DMS79 treated with DMSO at 0.1 percent for 48 hours (cell line): ENCODE data around the gene TMOD1.
A peak's percentile ranks its signal among the peaks of the same experiment; 100 is the strongest.
"Not testable (repeated sequence)": the region's sequence is repeated elsewhere in the genome, so short reads cannot be mapped to it uniquely, and the experiment has no call there.

Source experiments
- DNase-seq: peaks from one replicate; lab custom pipeline; 2025; lab: John Stamatoyannopoulos, UW

TMOD1 gene

DNA sequence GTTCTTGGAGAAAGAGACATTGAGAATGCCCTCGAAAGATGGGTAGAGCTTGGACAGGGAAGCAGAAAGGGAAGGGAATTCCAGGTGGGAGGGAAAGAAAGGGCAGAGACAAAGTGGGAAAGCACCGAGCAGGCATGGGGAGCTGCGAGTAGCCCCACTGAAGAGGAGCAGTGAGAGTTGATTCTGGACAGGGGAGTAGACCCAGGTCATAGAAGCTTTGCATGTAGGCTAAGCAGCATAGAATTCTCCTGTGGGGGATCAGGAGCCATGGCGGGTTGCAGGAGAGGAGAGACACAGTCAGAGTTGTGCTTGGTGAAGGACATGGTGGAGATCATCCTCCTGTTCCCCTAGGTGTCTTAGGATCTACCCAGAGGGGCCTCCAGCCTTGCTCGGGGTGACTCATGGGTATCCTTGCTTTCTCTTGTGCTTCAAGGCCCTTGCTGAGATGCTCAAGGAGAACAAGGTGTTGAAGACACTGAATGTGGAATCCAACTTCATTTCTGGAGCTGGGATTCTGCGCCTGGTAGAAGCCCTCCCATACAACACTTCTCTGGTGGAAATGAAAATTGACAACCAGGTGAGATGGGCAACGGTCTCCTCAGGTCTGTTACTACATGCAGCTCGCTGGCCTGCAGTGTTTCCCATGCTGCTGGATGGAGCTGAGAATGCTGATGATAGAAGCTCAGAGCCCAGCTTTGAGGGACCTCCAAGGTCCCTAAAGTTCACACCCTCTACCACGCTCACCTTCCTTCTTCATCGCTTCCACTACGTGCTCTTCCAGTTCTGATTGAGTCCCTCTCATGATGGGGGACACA, 67.2 kb downstream of the TMOD1 start:
- DNase-seq, result no peak

DNA sequence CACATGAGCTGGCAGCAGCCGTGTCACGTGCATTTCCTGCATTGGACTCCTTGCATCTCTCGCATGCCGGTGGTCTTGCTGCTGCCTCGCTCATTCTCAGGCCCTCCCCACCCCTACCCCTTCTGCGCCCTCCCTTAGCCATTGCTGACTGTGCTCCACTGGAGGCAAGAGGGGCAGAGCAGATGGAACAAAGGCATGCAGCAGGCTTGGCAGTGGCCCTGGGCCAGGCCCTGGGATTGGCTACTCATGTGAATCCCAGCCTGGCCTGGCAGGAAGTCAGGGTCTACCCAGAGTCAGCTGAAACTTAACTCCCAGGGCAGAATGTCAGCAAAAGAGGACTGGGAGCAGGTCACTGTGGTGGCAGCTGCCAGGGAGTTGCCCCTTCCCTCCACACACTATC, 69.4 kb downstream of the TMOD1 start:
- DNase-seq, result no peak

DNA sequence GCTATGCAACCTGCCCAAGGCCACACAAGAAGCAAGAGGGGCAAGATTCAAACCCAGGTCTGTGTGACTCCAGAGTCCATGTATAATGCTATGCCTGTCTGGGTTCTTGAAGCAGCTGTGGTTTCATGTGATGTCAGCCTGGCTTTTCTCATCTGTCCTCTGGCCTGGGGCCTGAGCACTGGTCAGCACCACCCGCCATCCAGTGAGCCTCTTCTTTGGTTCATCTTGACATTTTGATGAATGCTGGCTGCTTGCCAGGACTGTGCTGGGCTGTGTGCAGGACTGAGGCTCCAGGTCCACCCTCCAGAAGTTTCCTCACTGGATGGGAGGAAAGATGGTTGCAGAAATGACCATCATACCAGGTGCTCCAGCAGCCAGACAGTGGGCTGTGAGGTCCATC, 70.2 kb downstream of the TMOD1 start:
- DNase-seq, result no peak

DNA sequence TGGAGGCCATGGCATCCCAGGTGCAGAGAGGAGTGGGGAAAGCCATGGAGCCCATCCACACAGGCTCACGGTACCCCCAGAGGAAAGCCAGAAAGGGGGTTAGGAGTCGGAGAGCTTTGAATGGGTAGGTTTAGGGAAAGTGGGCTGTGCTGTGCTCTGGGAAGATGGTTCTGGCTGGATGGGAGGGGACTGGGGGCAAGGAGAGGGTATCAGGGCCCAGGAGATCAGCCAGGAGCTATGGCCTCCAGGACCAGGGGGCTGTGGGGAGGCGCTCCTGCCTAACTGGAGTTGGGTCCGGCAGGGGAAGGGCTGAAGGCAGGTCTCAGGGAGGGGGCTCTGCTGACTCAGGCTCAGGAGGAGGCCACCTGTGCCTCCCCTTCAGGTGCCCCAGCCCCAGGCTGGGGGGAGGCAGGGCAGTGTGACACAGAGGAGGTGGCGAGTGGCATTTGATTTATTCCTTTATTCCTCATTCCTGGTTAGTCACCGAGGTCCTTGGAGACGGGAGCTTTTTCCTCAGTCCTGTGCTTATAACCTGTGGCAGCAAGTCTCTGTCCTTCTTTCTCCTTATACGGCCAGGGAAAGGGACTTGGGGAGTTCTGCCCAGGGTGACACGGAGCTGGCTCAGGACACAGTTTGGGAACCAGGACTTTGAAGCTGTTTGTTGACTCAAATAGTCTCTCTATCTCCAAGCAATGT, 70.9 kb downstream of the TMOD1 start:
- no peak for DNase-seq

DNA sequence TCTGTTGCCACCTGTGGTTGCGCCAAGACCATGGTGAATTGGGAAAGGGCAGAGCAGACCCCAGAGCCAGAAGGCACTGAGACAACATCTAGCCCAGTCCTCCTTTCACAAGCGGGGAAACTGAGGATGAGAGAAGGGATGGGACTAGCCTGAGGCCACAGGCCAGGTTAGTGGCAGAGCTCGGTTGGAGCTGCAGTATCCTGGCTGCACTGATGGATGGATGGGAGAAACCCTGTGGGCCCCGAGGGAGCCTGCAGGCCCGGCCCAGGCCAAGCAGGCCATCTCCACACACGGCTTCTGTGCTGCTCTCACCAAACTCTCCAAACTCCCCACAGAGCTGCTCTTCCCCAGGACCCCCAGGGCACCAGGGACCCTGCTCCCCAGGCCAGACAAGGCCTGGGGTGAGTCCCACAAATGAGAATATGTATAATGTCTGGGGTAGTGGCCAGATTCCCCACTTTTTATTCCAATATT, 71.5 kb downstream of the TMOD1 start:
- no peak for DNase-seq

DNA sequence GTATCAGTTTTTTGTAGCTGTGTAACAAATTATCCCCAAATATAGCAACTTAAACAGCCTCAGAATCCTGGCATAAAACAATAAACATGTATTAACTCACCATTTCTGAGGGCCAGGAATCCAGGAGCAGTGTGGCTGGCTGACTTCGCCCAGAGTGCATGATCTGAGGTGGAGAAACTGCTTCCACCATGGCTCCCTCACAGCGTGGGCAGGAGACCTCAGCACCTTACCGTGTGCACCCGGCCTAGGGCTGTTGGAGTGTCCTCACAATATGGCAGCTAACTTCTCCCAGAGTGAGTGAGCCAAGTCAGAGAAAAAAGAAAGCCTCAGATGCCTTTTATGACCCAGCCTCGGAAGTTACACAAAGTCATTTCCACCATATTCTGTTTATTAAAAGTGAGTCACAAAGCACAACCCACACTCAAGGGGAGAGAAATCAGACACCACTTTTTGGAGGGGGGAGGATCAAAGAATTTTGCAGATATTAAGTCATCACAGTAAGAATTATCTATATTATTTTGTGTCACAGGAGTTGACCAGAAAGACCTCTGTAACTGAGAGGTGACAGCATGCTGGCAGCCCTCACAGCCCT, 72.1 kb downstream of the TMOD1 start:
- no peak for DNase-seq

DNA sequence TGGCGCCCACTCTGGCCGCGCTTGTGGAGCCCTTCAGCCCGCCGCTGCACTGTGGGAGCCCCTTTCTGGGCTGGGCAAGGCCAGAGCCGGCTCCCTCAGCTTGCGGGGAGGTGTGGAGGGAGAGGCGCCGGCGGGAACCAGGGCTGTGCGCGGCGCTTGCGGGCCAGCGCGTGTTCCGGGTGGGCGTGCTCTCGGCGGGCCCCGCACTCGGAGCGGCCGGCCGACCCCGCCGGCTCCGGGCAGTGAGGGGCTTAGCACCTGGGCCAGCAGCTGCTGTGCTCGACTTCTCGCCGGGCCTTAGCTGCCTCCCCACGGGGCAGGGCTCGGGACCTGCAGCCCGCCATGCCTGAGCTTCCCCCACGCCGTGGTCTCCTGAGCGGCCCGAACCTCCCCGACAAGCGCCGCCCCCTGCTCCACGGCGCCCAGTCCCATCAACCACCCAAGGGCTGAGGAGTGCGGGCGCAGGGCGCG, 72.7 kb downstream of the TMOD1 start:
- DNase-seq, result not testable (repeated sequence)

DNA sequence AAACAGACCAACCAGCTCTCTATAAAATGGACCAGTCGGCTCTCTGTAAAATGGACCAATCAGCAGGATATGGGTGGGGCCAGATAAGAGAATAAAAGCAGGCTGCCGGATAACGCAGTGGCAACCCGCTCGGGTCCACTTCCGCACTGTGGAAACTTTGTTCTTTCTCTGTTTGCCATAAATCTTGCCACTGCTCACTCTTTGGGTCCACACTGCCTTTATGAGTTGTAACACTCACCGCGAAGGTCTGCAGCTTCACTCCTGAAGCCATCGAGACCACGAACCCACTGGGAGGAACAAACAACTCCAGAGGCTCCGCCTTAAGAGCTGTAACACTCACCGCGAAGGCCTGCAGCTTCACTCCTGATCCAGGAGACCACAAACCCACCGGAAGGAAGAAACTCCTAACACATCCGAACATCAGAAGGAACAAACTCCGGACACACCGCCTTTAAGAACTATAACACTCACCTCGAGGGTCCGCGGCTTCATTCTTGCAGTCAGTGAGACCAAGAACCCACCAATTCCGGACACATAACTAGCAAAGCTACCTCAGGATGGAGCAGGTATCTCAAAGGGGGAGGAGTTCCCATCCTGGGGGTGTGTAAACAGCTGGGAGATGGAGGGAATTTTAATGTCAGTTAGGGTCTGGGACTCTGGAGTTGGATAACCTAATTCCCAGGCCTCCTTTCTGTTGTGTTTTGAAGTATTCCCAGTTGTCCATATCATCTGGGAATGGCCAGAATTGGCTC, 73.6 kb downstream of the TMOD1 start:
- DNase-seq, result not testable (repeated sequence)

DNA sequence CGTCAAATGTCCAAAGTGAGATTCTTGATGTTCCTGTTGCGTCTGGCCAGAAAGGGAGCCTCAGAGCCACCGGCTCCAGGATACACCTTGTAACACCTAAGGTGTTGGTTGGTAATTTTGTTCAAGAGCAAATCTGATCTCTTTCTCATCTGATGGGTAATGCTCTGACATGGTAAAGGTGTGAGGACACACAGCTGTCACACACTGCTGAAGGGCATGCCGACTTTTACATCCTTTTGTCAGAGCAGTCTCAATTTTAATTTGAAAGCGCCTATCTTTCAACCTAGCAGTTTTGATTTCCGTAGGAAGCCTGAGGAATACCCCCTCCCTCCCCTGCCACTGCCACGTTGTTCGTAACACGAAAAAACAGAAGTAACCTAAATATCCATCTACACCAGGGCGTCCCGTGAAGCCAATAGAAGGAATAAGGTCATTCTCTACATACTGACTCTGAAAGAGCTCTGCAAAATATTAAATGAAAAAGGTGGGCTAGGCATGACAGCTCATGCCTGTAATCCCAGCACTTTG, 74.3 kb downstream of the TMOD1 start:
- DNase-seq, result no peak

DNA sequence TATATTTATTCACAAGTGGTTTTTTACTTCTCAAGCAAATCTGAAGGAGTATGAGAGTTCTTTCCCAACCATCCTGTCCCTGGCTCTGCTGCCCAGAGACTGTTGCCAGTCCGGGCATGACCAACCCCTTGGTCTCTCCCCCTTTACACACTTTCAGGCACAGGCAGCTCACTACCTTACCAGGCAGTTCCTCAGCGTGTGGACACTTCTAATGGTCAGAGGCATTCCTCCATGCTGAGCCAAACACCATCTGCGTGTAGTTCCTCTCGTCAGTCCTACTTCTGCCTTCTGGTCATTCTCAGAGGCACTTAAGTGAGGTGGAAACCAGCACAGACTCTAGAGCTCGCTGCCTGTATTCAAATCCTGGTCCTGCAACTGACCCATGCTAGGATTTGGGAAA, 75.6 kb downstream of the TMOD1 start:
- DNase-seq, result no peak

DNA sequence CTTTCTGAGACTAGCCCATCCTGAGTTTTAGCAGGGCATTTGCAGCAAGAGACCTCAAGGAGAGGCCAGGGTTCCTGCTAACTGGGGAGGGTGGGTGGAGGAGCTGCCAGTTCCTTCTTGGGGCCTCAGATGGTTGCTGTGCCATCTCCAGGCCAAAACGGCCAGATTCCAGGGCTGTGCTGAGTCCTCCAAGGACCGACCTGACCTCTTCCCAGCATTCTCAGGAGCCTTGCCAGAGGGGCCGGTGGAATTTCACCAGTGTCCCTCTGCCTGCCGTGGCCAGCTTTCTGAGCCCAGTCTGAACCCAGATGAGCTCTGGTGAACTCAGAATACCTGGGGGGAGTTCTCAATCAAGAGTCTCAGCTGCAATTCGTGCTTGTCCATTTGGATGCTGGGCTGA, 77.4 kb downstream of the TMOD1 start:
- no peak for DNase-seq

DNA sequence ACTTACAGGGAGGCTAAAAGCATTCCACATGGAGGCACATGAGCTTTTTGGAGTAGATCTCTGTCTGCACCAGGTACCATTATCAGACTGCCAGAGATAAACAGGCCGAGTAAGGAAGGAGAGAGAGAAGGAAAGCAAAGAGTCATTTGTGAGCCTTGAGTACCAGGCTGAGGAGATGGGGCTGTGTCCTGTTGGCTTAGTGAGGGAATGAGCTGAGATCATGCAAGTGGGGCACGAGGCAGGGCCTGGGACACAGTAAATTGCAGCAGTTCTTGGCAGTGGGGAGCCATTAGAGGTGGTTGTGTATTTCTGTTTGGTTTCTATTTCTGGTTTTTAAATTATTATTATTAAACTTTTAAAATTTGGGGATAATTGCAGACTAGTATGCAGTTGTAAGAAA, 78.4 kb downstream of the TMOD1 start:
- DNase-seq, result no peak

DNA sequence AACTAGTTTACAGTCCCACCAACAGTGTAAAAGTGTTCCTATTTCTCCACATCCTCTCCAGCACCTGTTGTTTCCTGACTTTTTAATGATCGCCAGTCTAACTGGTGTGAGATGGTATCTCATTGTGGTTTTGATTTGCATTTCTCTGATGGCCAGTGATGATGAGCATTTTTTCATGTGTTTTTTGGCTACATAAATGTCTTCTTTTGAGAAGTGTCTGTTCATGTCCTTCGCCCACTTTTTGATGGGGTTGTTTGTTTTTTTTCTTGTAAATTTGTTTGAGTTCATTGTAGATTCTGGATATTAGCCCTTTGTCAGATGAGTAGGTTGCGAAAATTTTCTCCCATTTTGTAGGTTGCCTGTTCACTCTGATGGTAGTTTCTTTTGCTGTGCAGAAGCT, 80.1 kb downstream of the TMOD1 start:
- not testable (repeated sequence) for DNase-seq

DNA sequence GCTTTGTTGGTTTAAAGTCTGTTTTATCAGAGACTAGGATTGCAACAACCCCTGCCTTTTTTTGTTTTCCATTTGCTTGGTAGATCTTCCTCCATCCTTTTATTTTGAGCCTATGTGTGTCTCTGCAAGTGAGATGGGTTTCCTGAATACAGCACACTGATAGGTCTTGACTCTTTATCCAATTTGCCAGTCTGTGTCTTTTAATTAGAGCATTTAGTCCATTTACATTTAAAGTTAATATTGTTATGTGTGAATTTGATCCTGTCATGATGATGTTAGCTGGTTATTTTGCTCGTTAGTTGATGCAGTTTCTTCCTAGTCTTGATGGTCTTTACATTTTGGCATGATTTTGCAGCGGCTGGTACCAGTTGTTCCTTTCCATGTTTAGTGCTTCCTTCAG, 83.3 kb downstream of the TMOD1 start:
- DNase-seq, result not testable (repeated sequence)

DNA sequence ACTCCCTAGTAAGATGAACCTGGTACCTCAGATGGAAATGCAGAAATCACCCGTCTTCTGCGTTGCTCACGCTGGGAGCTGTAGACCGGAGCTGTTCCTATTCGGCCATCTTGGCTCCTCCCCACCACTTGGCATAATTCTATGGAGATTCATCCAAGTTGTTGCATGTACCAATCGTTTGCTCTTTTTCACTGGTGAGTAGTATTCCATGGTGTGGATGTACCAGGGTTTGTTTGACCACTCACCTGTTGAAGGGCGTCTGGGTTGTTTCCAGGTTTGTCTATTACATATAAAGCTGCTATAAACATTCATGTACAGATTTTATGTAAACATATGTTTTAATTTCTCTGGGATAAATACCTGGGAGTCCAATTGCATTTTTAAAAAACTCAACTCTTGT, 85.4 kb downstream of the TMOD1 start:
- not testable (repeated sequence) for DNase-seq

DNA sequence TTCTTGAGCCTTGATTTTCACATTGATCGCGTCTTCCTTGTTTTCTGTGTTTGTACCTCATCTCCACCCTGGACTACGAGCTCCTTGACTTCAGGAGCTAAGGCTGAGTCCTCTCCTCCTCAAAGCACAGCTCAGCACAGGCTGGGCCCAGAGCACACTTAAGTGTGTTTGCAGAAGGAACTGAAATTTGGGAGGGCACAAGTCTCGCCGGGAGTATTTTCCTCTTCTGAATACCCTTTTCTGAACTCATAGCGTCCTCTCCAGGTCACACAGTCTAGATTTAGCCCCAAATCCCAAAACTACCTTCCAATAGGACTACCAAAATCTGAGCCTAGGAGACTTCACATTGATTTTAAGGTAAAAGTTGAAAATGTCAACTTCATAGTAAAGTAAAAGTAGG, 90.1 kb downstream of the TMOD1 start:
- DNase-seq, result no peak

DNA sequence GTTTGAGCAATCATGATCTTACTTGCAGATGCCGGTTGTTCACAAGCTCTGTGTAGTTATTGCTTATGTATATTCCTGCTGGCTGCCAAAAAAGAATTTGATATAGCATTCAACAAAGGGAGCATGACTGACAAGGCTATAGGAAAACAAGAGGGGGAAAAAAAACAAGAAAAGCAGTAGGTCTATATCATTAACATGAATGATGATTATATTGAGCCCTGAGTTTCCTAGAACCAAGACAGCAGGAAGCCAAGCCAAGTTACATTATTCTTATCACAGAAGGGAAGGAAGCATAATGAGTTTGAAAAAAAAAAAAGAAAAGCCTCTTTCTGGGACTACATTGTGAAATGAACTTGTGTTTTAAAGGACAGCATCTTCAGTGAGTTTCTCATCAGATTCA, 90.7 kb downstream of the TMOD1 start:
- DNase-seq, result no peak

DNA sequence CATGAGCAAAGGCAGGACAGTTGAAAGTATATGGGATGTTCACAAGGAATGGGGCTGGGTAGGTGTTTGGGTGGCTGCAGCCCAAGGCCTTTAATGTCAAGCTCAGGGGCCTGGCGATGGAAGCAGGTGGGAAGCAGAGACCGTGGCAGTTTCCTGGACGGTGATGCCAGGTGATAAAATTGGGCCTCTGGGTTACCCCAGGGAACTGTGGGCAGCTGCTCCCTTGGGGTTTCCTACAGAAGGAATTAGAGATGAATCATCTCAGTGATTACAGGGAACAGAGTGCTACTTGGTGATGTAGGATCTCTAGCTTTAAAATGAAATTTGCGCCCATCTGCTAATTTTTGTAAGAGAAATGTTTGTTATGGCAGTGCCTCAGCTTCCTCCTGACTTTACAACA, 92.5 kb downstream of the TMOD1 start:
- DNase-seq, result peak; percentile 23

DNA sequence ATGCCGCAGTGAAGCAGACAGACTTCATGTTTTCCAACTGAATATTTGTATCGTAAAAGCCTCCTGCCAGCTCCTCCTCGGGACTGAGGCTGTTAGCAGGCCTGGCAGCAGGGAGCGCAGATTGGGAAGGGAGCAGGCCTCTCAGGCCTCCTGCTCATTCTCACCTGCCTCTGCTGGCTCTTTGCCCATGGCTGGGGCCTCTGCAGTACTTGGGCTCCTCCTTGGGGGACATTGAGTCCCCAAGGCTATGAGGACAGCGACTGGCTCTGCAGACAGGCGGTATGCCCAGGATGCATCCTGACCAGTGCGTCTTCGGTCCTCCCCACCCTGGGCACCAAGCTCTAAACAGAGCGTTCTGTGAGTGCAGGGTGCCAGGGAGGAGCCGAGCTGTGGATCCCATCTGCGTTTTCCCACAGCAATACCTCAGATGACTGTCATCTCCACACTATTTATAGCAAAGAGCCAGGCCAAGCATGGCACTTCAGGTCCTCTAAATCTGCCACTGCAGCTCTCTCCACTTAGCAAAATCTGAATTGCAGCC, 93.0 kb downstream of the TMOD1 start:
- DNase-seq, result peak; percentile 23

DNA sequence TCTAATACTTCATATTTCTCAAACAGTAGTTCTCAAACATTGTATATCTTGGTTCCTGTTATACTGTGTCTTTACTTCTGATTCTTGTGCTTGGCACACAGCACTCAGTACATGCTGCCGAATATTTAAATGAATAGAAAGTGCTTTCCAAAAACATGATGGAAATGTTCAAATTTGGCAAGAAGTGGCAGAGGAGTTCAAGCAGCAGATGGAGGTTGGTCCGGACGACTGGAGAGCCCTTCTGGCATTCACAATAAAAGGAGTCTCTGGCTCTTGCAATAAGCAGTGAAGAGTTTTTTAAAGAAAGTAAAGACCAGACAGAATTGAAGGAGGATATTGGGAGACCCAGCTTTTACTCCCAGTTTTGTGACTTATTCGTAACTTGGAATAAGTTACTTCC, 95.4 kb downstream of the TMOD1 start:
- no peak for DNase-seq

DNA sequence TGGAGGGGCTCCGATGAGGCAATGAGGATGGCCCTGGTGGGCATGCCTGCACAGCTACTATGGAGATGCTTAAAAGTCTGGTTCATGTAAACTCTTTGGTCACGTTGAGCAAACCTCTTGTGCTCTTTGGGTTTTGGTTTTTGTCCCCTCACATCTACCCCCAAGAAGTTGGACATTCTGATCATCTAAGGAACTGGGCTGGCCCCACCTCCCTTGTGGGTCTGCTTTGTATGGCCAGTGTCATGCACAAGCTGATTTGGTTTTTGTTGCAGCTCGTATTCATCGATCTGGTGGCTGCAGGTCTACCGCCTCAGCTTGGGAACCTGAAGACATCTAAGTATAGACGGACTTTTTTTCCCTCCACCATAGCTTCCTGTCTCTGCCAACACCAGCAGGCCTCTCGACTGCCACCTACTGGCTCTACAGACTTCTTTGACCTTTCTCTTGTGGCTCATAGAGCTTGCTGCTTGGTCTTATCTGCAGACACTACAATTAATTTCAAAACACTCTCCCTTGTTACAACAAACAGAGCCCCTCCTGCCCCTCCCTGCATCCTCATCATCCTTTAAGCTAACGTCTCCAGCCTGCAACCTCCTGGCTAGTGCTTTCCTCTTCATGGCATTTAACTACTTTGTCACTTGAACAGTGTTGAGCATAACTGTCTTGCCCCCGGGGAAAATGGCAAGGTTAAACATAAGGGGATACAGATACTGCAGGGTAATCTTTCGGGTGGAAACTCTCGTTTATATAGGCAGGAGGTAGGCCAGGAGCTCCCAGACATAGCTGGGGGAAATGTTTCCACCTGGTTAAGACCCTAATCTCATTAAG, 97.2 kb downstream of the TMOD1 start:
- DNase-seq, result peak; percentile 2
